Thyroid gland (tissue), 4 donors: ENCODE data around the gene KCNB1. TPM values are rescaled to one million over a fixed set of nuclear protein-coding genes. Genes with fewer than 3 reads are reported as not detected.
"Not testable (repeated sequence)": the region's sequence is repeated elsewhere in the genome, so short reads cannot be mapped to it uniquely, and the experiment has no call there.

Source experiments
- DNase-seq, 2 donors: peaks; one replicate each; pipeline ENCODE4 v3.0.0-alpha.2; 2019
- H3K27ac ChIP-seq, 3 donors: fragments of 200-600 bp; sonication (generic); 1 replicate in 2 of 3; 2 replicates in 1 of 3; pipeline ENCODE4 v1.5.1; 2016 to 2019; ENCODE audit warnings: mild to moderate bottlenecking in 1 of 3, moderate library complexity in 1 of 3
- H3K27me3 ChIP-seq: fragments of 200-600 bp; sonication (generic); one replicate; pipeline ENCODE4 v1.5.1; 2019
- H3K36me3 ChIP-seq, 2 donors: fragments of 200-600 bp; sonication (generic); one replicate each; pipeline ENCODE4 v1.5.1; 2016 to 2019
- H3K4me1 ChIP-seq, 2 donors: fragments of 200-600 bp; sonication (generic); one replicate each; pipeline ENCODE4 v1.5.1; 2017 to 2019
- H3K4me3 ChIP-seq, 3 donors: fragments of 200-600 bp; sonication (generic); replicated peaks in 1 of 3; 1 replicate in 2 of 3; 2 replicates in 1 of 3; pipeline ENCODE4 v1.5.1; 2016; ENCODE audit warnings: mild to moderate bottlenecking in 1 of 3
- H3K9me3 ChIP-seq: fragments of 200-600 bp; sonication (generic); one replicate; pipeline ENCODE4 v1.5.1; 2017
- CTCF ChIP-seq, 6 experiments: fragments of 200-600 bp in 3 of 6; fragments of 450-650 bp in 3 of 6; sonication (generic) in 3 of 6; IDR thresholded peaks; one replicate each; pipeline ENCODE4 v1.5.1; 2016 to 2019; ENCODE audit warnings: antibody characterized with exemption in 6 of 6, mild to moderate bottlenecking in 2 of 6, inconsistent platforms in 1 of 6, moderate library complexity in 1 of 6
- POLR2A ChIP-seq, 2 donors: fragments of 450-650 bp; IDR thresholded peaks; one replicate each; pipeline ENCODE4 v1.6.1; 2017; ENCODE audit warnings: antibody characterized with exemption in 2 of 2, mild to moderate bottlenecking in 2 of 2, moderate library complexity in 1 of 2
- WGBS, 2 donors: methylation state at CpG; one replicate each; pipeline ENCODE4 v1.1.5; 2017; 5-methylcytosine and 5-hydroxymethylcytosine counted together
- intact Hi-C: fragments of 100-400 bp; cut with DNase I; formaldehyde crosslinking; loops from one replicate; pipeline ENCODE4 v1.15.1; 2023
- total RNA-seq, 4 donors: library from RNA; depleted of rRNA; stranded (reverse); fragments of >200 nt; gene quantifications; one replicate each; pipeline ENCODE4 v1.2.3, GENCODE V29; 2016

Gene KCNB1
- total RNA-seq, 4 donors from 2014 or later, result 0.34 to 0.54 (median 0.47) TPM

GRCh38 chr20:49316704-49317103, 165.8 kb downstream of the KCNB1 start:
- Histone ChIP-seq H3K4me1 (peaks cover 15 to 20% of the 10 kb centered on the region in 2 donors), H3K9me3 (no peaks in the 10 kb centered on the region), H3K4me3 (no peak overlapping the region), H3K27me3 (no peaks in the 10 kb centered on the region), H3K36me3 (no peaks in the 10 kb centered on the region), H3K27ac (no peak overlapping the region)
- DNase-seq, result no peak
- WGBS, 2 donors, result 43 to 45% methylated on average over 2 of the region's 2 CpGs
- TF ChIP-seq CTCF (IDR thresholded peaks at IDR 0.05) (no peak), POLR2A (IDR thresholded peaks at IDR 0.05) (no peak)
- intact Hi-C loops, result no loop called here

GRCh38 chr20:49315580-49315979, 166.9 kb downstream of the KCNB1 start:
- intact Hi-C loops, result no loop called here
- Histone ChIP-seq H3K4me1 (peaks cover 15 to 20% of the 10 kb centered on the region in 2 donors), H3K36me3 (no peaks in the 10 kb centered on the region), H3K4me3 (no peak overlapping the region), H3K9me3 (no peaks in the 10 kb centered on the region), H3K27ac (no peak overlapping the region), H3K27me3 (no peaks in the 10 kb centered on the region)
- DNase-seq, result no peak
- WGBS, 2 donors, result 83 to 93% methylated on average over 1 of the region's 1 CpG
- TF ChIP-seq POLR2A (IDR thresholded peaks at IDR 0.05) (no peak), CTCF (IDR thresholded peaks at IDR 0.05) (no peak)

GRCh38 chr20:49314052-49314451, 168.4 kb downstream of the KCNB1 start:
- H3K27me3 ChIP-seq, intact Hi-C loops, H3K36me3 ChIP-seq, H3K4me3 ChIP-seq, H3K9me3 ChIP-seq: not testable (repeated sequence)
- peak; percentile 73 to 77 for DNase-seq
- WGBS, 2 donors, result 48 to 54% methylated on average over 2 of the region's 2 CpGs
- H3K27ac ChIP-seq, result peak overlapping the region in 1 of 3 donors; percentile 17
- peaks cover 11 to 14% of the 10 kb centered on the region in 2 donors for H3K4me1 ChIP-seq

Other genes starting within 250 kb of the KCNB1 start
- 10 to 100 TPM; 39.8 to 52.2 (median 46.3) TPM for gene ZNFX1, start 204.6 kb downstream of the KCNB1 start, total RNA-seq
- gene PTGIS, start 85.5 kb upstream of the KCNB1 start, total RNA-seq, result 10 to 100 TPM in 3 of 4 donors, 1 to 10 TPM in 1; 4.4 to 41.2 (median 16.2) TPM
- 10 to 100 TPM; 11.5 to 22.2 (median 17.6) TPM for gene B4GALT5, start 231.2 kb upstream of the KCNB1 start, total RNA-seq